Esophagus squamous epithelium (tissue), 5 donors: ENCODE results near the gene SLC22A5. TPM values are rescaled to one million over a fixed set of nuclear protein-coding genes. Genes with fewer than 3 reads are reported as not detected.

Experiments used
- DNase-seq: peaks from one replicate; lab custom pipeline; 2025; lab: John Stamatoyannopoulos, UW
- H3K27ac ChIP-seq, 4 donors: fragments of 200-600 bp; sonication (generic); one replicate each; pipeline ENCODE4 v1.5.1; 2016 to 2019; ENCODE audit warnings: mild to moderate bottlenecking in 1 of 4
- H3K27me3 ChIP-seq, 4 donors: fragments of 200-600 bp; sonication (generic); 1 replicate in 3 of 4; 2 replicates in 1 of 4; pipeline versions ENCODE4 v1.5.1 to v1.6.0; 2017 to 2021; ENCODE audit warnings: antibody characterized with exemption in 1 of 4
- H3K36me3 ChIP-seq, 3 donors: fragments of 200-600 bp; sonication (generic); one replicate each; pipeline ENCODE4 v1.5.1; 2016 to 2019
- H3K4me1 ChIP-seq, 3 donors: fragments of 200-600 bp; sonication (generic); one replicate each; pipeline ENCODE4 v1.5.1; 2017 to 2019
- H3K4me3 ChIP-seq, 4 donors: fragments of 200-600 bp; sonication (generic); 1 replicate in 3 of 4; 2 replicates in 1 of 4; pipeline ENCODE4 v1.5.1; 2016 to 2019; ENCODE audit warnings: mild to moderate bottlenecking in 2 of 4, moderate library complexity in 1 of 4
- H3K9me3 ChIP-seq, 3 donors: fragments of 200-600 bp; sonication (generic); one replicate each; pipeline ENCODE4 v1.5.1; 2016 to 2019
- POLR2A ChIP-seq, 4 donors: fragments of 450-650 bp; IDR thresholded peaks; one replicate each; pipeline ENCODE4 v1.6.1; 2017; ENCODE audit warnings: antibody characterized with exemption in 4 of 4, mild to moderate bottlenecking in 4 of 4, moderate library complexity in 3 of 4
- WGBS, 2 donors: methylation state at CpG; one replicate each; pipeline ENCODE4 v1.1.5; 2018; 5-methylcytosine and 5-hydroxymethylcytosine counted together
- intact Hi-C: fragments of 100-400 bp; cut with DNase I; formaldehyde crosslinking; loops from one replicate; pipeline ENCODE4 v1.15.0; 2022
- total RNA-seq, 4 donors: library from RNA; depleted of rRNA; stranded (reverse); fragments of >200 nt; gene quantifications; one replicate each; pipeline ENCODE4 v1.1.0, GENCODE V29; 2016
- TF ChIP-seq, protein P1 (sequence below), 6 experiments: fragments of 450-650 bp in 4 of 6; fragments of 200-600 bp in 2 of 6; sonication (generic) in 2 of 6; IDR thresholded peaks; one replicate each; pipeline ENCODE4 v1.5.1; 2016 to 2019; ENCODE audit warnings: antibody characterized with exemption in 6 of 6, mild to moderate bottlenecking in 4 of 6, moderate library complexity in 4 of 6
- donor health status: DM: yes; HTN: yes; CAD: no.

SLC22A5 gene
- total RNA-seq, 4 donors from 2014 or later, result 7.4 to 15.8 (median 8.3) TPM

DNA sequence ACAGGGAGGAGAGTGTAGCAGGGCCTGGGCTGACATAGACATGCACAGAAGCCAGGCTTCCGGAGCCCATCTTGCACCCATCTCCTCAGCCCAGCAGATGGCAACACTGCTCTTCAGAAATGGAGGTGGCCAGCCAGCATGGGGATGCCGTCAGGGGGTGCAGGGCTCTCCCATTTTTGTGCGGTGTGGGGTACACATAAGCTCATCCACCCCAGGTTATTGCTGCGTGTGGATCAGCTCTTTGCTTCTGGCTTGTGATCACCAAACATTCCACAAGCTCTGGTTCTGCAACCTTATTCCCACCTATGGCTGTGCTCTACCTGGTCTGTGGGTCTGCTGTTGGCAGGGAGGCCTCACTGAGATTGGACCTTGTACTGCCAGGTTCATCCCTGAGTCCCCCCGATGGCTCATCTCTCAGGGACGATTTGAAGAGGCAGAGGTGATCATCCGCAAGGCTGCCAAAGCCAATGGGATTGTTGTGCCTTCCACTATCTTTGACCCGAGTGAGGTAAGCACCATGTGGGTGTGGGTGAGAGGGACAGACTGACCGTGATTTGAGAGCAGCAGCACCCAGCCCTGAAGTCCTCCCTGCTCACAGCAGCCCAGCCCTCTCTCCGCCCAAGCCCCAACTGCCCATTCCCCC is 17.3 kb downstream of the SLC22A5 start:
- intact Hi-C loops, result no loop called here
- 15 to 24% methylated on average over 5 to 8 of the region's 10 CpGs for whole genome bisulfite sequencing, 2 donors
- H3K4me1 ChIP-seq, result peaks cover 44 to 67% (median 55%) of the 10 kb centered on the region in 3 donors

DNA sequence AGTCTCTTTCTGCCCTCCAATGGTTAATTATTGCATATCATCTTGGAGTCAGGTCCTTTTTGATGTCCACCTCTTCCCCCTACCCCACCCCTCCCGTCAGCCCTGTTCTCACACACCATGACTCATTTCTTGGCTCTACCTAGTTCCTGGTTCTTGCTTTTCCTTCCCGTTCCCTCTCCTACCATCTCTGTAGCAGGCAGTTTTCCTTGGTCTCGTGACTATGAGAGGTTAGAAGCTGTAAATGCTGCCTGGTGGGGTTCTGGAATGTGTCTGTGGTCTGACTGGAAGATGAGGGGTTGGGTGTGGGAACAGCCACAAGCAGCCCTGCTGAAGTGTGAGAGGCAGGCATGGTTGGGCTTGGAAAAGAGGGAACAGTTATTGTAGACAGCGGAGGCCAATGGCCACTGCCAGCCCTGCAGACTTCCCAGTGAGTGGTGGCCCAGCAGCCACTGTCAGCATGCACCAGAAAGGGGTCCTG is 18.2 kb downstream of the SLC22A5 start:
- DNase-seq, result no peak
- H3K4me1 ChIP-seq, result peaks cover 44 to 62% (median 51%) of the 10 kb centered on the region in 3 donors
- H3K27ac ChIP-seq, result peak overlapping the region; percentile 82 to 96 (median 94)
- H3K9me3 ChIP-seq, result no peaks in the 10 kb centered on the region
- intact Hi-C loops, result no loop called here
- H3K27me3 ChIP-seq, result no peaks in the 10 kb centered on the region
- 22 to 23% methylated on average over 3 to 4 of the region's 4 CpGs for WGBS, 2 donors
- peaks cover 0 to 27% (median 4%) of the 10 kb centered on the region in 3 donors for H3K36me3 ChIP-seq
- peak overlapping the region in 1 of 4 donors; percentile 25 for H3K4me3 ChIP-seq
- TF ChIP-seq, protein P1, sequence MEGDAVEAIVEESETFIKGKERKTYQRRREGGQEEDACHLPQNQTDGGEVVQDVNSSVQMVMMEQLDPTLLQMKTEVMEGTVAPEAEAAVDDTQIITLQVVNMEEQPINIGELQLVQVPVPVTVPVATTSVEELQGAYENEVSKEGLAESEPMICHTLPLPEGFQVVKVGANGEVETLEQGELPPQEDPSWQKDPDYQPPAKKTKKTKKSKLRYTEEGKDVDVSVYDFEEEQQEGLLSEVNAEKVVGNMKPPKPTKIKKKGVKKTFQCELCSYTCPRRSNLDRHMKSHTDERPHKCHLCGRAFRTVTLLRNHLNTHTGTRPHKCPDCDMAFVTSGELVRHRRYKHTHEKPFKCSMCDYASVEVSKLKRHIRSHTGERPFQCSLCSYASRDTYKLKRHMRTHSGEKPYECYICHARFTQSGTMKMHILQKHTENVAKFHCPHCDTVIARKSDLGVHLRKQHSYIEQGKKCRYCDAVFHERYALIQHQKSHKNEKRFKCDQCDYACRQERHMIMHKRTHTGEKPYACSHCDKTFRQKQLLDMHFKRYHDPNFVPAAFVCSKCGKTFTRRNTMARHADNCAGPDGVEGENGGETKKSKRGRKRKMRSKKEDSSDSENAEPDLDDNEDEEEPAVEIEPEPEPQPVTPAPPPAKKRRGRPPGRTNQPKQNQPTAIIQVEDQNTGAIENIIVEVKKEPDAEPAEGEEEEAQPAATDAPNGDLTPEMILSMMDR (IDR thresholded peaks at IDR 0.05), result no peak
- TF ChIP-seq POLR2A (IDR thresholded peaks at IDR 0.05), result no peak

More for the DNA sequence above, 17.3 kb downstream of the SLC22A5 start:
- H3K27ac ChIP-seq, result peak overlapping the region; percentile 82 to 96 (median 94)
- no peak for DNase-seq
- no peaks in the 10 kb centered on the region for H3K27me3 ChIP-seq
- H3K36me3 ChIP-seq, result peaks cover 0 to 20% (median 4%) of the 10 kb centered on the region in 3 donors
- no peak overlapping the region for H3K4me3 ChIP-seq
- H3K9me3 ChIP-seq, result no peaks in the 10 kb centered on the region
- TF ChIP-seq POLR2A (IDR thresholded peaks at IDR 0.05), result no peak
- TF ChIP-seq, protein P1 (IDR thresholded peaks at IDR 0.05), result peak; percentile 76 to 93 (median 86)

DNA sequence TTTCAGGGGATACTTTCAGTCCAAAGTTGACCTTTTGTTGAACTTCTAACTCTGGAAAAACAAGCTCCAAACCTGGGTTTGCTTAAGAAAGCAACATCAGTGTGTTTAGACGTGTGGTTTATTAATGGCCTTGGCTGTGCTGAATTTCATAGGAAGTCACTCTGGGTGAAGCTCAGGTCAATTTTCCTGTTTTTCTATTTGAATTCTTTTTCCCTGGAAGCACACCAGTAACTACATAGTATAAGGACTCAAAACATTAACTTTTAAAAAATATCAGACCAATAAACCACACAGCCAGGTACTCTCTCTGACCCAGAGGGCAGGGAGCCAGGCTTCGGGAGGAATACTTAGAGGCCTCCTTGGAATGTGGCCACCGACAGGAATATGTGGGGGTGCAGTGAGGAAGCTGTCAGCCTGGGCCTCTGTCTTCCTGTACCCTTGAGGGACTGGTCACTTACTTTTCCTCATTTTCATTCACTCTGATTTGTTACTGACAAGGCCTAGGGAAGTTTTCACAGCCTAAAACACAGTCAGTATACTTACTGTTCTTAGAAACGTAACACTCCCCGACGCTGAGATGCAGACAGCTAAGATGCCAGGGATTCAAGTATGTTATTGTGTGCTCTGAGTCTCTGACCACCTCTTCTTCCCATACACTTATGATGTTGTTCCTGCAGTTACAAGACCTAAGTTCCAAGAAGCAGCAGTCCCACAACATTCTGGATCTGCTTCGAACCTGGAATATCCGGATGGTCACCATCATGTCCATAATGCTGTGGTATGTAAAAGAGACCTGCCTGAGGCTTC is 18.9 kb downstream of the SLC22A5 start:
- peak overlapping the region in 1 of 4 donors; percentile 25 for H3K4me3 ChIP-seq
- H3K36me3 ChIP-seq, result peaks cover 0 to 35% (median 4%) of the 10 kb centered on the region in 3 donors
- no peaks in the 10 kb centered on the region for H3K27me3 ChIP-seq
- intact Hi-C loops, result no loop called here
- TF ChIP-seq, protein P1 (IDR thresholded peaks at IDR 0.05), result no peak
- no peak for TF ChIP-seq POLR2A (IDR thresholded peaks at IDR 0.05)
- no peak for DNase-seq
- 45 to 54% methylated on average over 8 of the region's 8 CpGs for WGBS, 2 donors
- peak overlapping the region; percentile 82 to 96 (median 94) for H3K27ac ChIP-seq
- H3K9me3 ChIP-seq, result no peaks in the 10 kb centered on the region
- peaks cover 44 to 70% (median 57%) of the 10 kb centered on the region in 3 donors for H3K4me1 ChIP-seq

DNA sequence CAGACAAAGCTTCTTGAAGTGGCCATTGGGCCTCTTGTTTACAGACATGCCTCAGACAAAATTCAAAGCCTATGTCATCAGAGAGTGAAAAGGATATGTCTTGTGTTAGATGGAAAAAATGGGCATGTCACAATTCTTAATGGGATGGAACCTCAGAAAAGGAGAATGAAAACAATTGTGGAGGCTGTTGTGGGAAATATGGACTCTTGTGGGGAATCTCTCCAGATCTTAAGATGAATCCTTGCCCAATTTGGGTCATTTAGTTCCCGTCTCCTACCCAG is 19.5 kb downstream of the SLC22A5 start:
- TF ChIP-seq POLR2A (IDR thresholded peaks at IDR 0.05), result no peak
- TF ChIP-seq, protein P1 (IDR thresholded peaks at IDR 0.05), result no peak
- no peak for DNase-seq
- intact Hi-C loops, result no loop called here
- 100% methylated on average over 1 of the region's 1 CpG for WGBS, 2 donors
- H3K4me1 ChIP-seq, result peaks cover 44 to 75% (median 61%) of the 10 kb centered on the region in 3 donors
- H3K36me3 ChIP-seq, result peaks cover 0 to 37% (median 4%) of the 10 kb centered on the region in 3 donors
- no peaks in the 10 kb centered on the region for H3K9me3 ChIP-seq
- no peak overlapping the region for H3K4me3 ChIP-seq
- H3K27ac ChIP-seq, result peak overlapping the region; percentile 82 to 96 (median 94)
- H3K27me3 ChIP-seq, result no peaks in the 10 kb centered on the region
